Gastroesophageal sphincter (tissue), 4 donors: ENCODE results near the gene ST7. TPM values are rescaled to one million over a fixed set of nuclear protein-coding genes. Genes with fewer than 3 reads are reported as not detected.

Experiments used
- ATAC-seq: fragments of 150-250 bp; one replicate; pipeline ENCODE4 v1.9.1; 2016; ENCODE audit warnings: mild to moderate bottlenecking, moderate library complexity
- H3K27ac ChIP-seq, 4 donors: fragments of 200-600 bp; sonication (generic) in 3 of 4; 1 replicate in 3 of 4; 2 replicates in 1 of 4; pipeline ENCODE4 v1.5.1; 2016 to 2019
- H3K27me3 ChIP-seq: fragments of 200-600 bp; sonication (generic); one replicate; pipeline ENCODE4 v1.5.1; 2019
- H3K36me3 ChIP-seq, 2 donors: fragments of 200-600 bp; sonication (generic); one replicate each; pipeline ENCODE4 v1.5.1; 2019; ENCODE audit warnings: control low read depth in 1 of 2
- H3K4me1 ChIP-seq, 3 donors: fragments of 200-600 bp; sonication (generic); 1 replicate in 2 of 3; 2 replicates in 1 of 3; pipeline ENCODE4 v1.5.1; 2016 to 2019; ENCODE audit warnings: control low read depth in 2 of 3
- H3K4me3 ChIP-seq, 2 donors: fragments of 200-600 bp; sonication (generic); one replicate each; pipeline ENCODE4 v1.5.1; 2019; ENCODE audit warnings: mild to moderate bottlenecking in 1 of 2, moderate library complexity in 1 of 2
- H3K9me3 ChIP-seq, 3 donors: fragments of 200-600 bp; sonication (generic); one replicate each; pipeline ENCODE4 v1.5.1; 2017 to 2019; ENCODE audit warnings: control low read depth in 2 of 3
- EP300 ChIP-seq: sonication (generic); formaldehyde crosslinking; IDR thresholded peaks from one replicate; pipeline ENCODE4 v1.6.1; 2017; ENCODE audit warnings: antibody characterized with exemption, mild to moderate bottlenecking
- POLR2A ChIP-seq, 2 donors: fragments of 450-650 bp; IDR thresholded peaks; one replicate each; pipeline ENCODE4 v1.6.1; 2017; ENCODE audit warnings: antibody characterized with exemption in 2 of 2, mild to moderate bottlenecking in 2 of 2, moderate library complexity in 1 of 2
- POLR2AphosphoS5 ChIP-seq: sonication (generic); formaldehyde crosslinking; IDR thresholded peaks from one replicate; pipeline ENCODE4 v1.6.1; 2017; ENCODE audit warnings: antibody characterized with exemption
- WGBS, 2 donors: methylation state at CpG; one replicate each; pipeline ENCODE4 v1.1.5; 2018; ENCODE audit warnings: low coverage in 1 of 2; 5-methylcytosine and 5-hydroxymethylcytosine counted together
- total RNA-seq, 4 donors: library from RNA; depleted of rRNA; stranded (reverse); fragments of >200 nt; gene quantifications; one replicate each; pipeline ENCODE4 v1.1.0, GENCODE V29; 2016
- TF ChIP-seq, protein P1 (sequence below), 4 experiments: fragments of 200-600 bp in 2 of 4; fragments of 450-650 bp in 2 of 4; sonication (generic) in 1 of 4; IDR thresholded peaks; one replicate each; pipeline ENCODE4 v1.5.1; 2017 to 2019; ENCODE audit warnings: antibody characterized with exemption in 4 of 4, mild to moderate bottlenecking in 2 of 4, moderate library complexity in 2 of 4

Gene ST7
- total RNA-seq, 4 donors from 2014 or later: 19.1 to 43.9 (median 24.2) TPM

DNA sequence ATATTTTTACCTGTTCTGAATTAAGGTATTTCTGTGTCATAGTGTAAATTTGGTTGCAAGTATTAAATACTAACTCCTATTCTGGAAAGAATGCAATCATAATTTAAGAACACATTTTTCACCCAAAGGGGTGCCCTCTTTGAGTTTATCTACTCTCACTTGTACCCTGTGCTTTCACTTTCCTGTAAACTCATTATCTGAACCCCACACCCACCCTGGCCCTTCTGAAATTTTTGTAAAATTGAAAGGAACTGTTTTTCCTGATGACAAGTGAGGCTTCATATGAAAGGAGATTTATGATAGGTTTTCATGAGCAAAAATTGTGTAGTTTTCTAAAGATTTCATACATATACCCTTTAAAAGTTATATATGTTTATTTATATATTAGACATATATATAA is 235.1 kb downstream of the ST7 start:
- no peak overlapping the region for H3K4me3 ChIP-seq
- H3K4me1 ChIP-seq: no peaks in the 10 kb centered on the region
- ATAC-seq: no peak
- no peak for TF ChIP-seq POLR2AphosphoS5
- TF ChIP-seq, protein P1, sequence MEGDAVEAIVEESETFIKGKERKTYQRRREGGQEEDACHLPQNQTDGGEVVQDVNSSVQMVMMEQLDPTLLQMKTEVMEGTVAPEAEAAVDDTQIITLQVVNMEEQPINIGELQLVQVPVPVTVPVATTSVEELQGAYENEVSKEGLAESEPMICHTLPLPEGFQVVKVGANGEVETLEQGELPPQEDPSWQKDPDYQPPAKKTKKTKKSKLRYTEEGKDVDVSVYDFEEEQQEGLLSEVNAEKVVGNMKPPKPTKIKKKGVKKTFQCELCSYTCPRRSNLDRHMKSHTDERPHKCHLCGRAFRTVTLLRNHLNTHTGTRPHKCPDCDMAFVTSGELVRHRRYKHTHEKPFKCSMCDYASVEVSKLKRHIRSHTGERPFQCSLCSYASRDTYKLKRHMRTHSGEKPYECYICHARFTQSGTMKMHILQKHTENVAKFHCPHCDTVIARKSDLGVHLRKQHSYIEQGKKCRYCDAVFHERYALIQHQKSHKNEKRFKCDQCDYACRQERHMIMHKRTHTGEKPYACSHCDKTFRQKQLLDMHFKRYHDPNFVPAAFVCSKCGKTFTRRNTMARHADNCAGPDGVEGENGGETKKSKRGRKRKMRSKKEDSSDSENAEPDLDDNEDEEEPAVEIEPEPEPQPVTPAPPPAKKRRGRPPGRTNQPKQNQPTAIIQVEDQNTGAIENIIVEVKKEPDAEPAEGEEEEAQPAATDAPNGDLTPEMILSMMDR (IDR thresholded peaks at IDR 0.05): no peak
- TF ChIP-seq POLR2A (IDR thresholded peaks at IDR 0.05): no peak
- TF ChIP-seq EP300: no peak
- no peaks in the 10 kb centered on the region for H3K27me3 ChIP-seq
- H3K9me3 ChIP-seq: no peaks in the 10 kb centered on the region
- no peak overlapping the region for H3K27ac ChIP-seq
- H3K36me3 ChIP-seq: peaks cover 0 to 37% of the 10 kb centered on the region in 2 donors

DNA sequence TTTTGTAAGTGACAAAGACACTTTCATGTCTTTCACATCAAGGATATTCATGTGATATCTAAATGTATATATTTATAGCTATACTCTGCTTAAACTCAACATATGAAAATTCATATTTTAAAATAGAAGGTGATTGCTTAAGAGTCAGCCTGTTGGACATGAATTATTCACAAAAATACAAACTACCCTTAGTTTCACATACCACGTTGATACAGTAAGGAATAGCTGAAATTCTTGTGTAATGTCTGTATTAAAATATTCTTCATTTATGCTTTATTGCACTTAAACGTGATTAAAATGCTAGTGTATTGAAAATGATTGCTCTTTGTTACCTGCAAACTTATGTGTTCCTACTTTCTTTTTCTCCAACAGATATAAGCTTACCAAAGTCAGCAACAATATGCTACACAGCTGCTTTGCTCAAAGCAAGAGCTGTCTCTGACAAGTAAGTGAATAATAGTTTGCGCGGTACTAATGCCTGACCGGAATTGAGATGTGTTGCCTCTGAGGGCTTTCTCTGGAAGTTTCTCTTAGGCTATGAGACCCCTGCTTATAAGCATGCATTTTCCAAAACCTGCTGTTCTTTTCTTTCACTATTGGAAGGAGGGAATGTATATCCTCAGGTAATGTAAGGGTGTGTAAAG is 235.8 kb downstream of the ST7 start:
- no peaks in the 10 kb centered on the region for H3K9me3 ChIP-seq
- H3K4me1 ChIP-seq: no peaks in the 10 kb centered on the region
- WGBS, 2 donors: 82 to 85% methylated on average over 5 of the region's 5 CpGs
- H3K36me3 ChIP-seq: peaks cover 0 to 44% of the 10 kb centered on the region in 2 donors
- H3K4me3 ChIP-seq: no peak overlapping the region
- TF ChIP-seq, protein P1 (IDR thresholded peaks at IDR 0.05): no peak
- TF ChIP-seq POLR2AphosphoS5 (no peak), POLR2A (IDR thresholded peaks at IDR 0.05) (no peak), EP300 (no peak)
- H3K27ac ChIP-seq: no peak overlapping the region
- ATAC-seq: no peak
- no peaks in the 10 kb centered on the region for H3K27me3 ChIP-seq

DNA sequence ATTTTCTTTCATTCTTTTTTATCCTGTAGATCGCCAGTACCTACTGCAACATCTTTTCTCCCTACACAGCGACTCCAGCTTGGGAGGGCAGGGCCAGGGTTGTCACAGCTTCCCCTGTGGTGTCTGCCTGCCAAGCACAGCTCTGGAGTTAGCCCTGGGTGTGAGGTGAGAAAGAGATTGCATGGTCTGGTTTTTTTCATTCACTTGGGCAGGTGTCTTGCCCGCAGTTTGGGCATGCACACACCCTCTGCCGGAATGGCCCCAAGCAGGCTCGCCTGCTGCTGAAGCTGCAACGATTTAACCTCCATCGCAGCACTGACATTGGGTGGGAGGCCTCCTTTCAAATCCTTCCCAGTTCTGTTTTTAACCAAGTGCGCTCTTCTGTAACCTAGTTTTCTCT is 236.8 kb downstream of the ST7 start:
- 86 to 94% methylated on average over 1 to 8 of the region's 8 CpGs for WGBS, 2 donors
- H3K27me3 ChIP-seq: no peaks in the 10 kb centered on the region
- no peaks in the 10 kb centered on the region for H3K9me3 ChIP-seq
- no peak overlapping the region for H3K4me3 ChIP-seq
- TF ChIP-seq POLR2A (IDR thresholded peaks at IDR 0.05) (no peak), EP300 (no peak), POLR2AphosphoS5 (no peak)
- H3K4me1 ChIP-seq: no peaks in the 10 kb centered on the region
- ATAC-seq: no peak
- peaks cover 0 to 49% of the 10 kb centered on the region in 2 donors for H3K36me3 ChIP-seq
- no peak overlapping the region for H3K27ac ChIP-seq

DNA sequence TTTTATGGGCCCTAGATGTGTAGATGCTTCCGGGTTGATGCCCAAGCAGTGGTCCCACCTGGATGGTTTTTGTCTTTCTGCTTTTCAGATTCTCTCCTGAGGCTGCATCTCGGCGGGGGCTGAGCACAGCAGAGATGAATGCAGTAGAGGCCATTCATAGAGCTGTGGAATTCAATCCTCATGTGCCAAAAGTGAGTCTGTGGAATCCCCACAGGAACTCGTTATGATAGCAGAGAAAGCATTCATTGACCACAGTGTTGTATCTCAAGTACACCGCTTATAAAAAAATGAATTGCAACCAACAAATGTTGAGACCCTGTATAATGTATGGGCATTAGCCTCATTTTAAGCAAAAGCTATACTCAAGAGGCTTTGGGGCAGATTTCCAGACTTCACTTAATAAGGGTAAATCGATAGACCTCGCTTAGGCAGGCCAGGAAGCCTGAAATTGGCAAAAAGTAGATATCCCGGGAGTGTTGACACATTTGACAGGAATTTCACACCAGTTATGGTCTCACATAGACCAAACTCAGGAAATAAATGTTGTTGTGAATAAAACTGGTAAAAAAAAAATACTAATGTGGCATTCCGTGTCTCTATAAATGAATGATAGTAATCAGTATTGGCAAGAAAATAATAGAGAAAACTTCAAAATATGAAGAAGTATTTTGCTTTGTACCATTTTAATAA is 237.6 kb downstream of the ST7 start:
- TF ChIP-seq POLR2A (IDR thresholded peaks at IDR 0.05) (no peak), EP300 (no peak), POLR2AphosphoS5 (no peak)
- TF ChIP-seq, protein P1 (IDR thresholded peaks at IDR 0.05): no peak
- Histone ChIP-seq H3K27me3 (no peaks in the 10 kb centered on the region), H3K4me1 (no peaks in the 10 kb centered on the region), H3K9me3 (no peaks in the 10 kb centered on the region), H3K36me3 (peaks cover 0 to 49% of the 10 kb centered on the region in 2 donors), H3K27ac (no peak overlapping the region), H3K4me3 (no peak overlapping the region)
- no peak for ATAC-seq
- 92 to 95% methylated on average over 7 of the region's 9 CpGs for WGBS, 2 donors

DNA sequence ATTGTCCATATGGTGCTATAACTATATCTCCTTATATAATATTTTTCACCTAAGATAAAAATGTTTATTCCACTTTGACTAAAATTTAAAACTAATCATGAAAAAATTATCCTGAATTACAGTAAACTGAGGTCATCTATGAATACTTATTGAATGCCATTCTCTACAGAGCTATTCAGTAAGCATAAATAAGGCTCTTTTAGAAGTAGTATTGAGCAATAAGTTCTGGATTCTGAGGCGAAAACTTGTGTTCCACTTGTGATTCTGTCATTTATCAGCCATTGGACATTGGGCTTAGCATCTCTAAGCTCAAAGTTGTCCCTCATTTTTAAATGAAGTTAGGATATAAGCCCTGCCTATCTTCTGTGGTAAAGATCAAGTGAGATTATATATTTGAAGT is 238.8 kb downstream of the ST7 start:
- Histone ChIP-seq H3K4me1 (no peaks in the 10 kb centered on the region), H3K9me3 (no peaks in the 10 kb centered on the region), H3K36me3 (peaks cover 0 to 49% of the 10 kb centered on the region in 2 donors), H3K4me3 (no peak overlapping the region), H3K27ac (no peak overlapping the region), H3K27me3 (no peaks in the 10 kb centered on the region)
- 92 to 100% methylated on average over 1 of the region's 1 CpG for WGBS, 2 donors
- ATAC-seq: no peak
- TF ChIP-seq POLR2AphosphoS5 (no peak), POLR2A (IDR thresholded peaks at IDR 0.05) (no peak), EP300 (no peak)
- TF ChIP-seq, protein P1 (IDR thresholded peaks at IDR 0.05): no peak
